ENCODE measurements around the gene CA7.
A peak's percentile ranks its signal among the peaks of the same experiment; 100 is the strongest.

Gene CA7

DNA sequence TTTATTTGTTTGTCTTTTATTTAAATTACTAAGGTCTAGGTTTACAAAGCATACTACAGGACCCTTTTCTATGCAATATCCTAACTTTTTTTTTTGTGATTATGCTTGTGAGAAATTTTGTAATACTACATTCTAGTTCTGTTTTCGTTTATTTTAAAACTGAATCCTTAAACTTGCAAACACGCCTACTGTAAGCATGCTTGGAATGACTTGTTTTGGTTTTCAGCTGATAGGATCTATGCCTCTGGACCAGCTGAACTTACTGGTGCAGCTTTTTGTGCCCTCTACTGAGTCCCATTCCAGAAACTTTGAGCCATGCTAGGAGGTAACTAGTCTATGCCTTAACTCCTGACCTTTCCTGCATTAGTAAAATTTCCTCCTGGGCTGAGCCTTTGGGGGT, 42.1 kb downstream of the CA7 start:
- TF ChIP-seq BCL11B (tag by site-specific recombination; IDR thresholded peaks at IDR 0.05; ENCODE audit: low read depth): no peak
- Histone ChIP-seq H3K9me3 (ENCODE audit: control insufficient read depth, insufficient read depth, low read depth, low read length) (no peaks in the 10 kb centered on the region), H3K36me3 (ENCODE audit: control insufficient read depth in 2 of 2, insufficient read depth in 1 of 2, low read length in 2 of 2) (peaks cover 12 to 36% of the 10 kb centered on the region in 2 experiments; a peak in 2 of 3 replicates), H3K27ac (ENCODE audit: extremely low read depth, low read depth, low read length) (no peak overlapping the region), H3K4me1 (ENCODE audit: control insufficient read depth, insufficient read depth, low read length) (peaks cover 8% of the 10 kb centered on the region), H3K4me3 (ENCODE audit: low read depth, low read length) (no peak overlapping the region)
- CTCF ChIA-PET: interaction anchor here (0.7 to 1.6 kb wide), 2 partner anchors 9 to 147 kb away, joined by 3 to 14 read pairs; no protein-coding TSS in a partner anchor
- POLR2A ChIA-PET: no interaction called here

DNA sequence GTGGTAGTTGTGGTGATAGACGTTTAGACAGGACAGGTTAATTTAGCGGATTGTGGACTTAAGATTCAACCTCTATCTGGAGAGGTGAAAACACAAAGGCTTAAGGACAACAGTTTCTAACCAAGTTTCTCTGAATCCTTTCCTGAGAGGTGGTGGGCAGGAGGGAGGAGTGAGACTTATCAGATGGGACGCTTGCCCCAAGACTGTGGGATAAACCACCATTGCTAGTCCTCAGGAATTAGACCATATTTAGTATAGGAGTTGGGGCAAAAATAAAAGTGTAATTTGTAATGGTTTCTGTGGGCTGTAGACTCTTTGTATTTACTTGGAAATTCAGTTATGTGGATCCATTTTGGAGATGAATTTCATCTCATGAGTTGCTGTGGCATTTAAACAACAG, 42.7 kb downstream of the CA7 start:
- Histone ChIP-seq H3K4me3 (ENCODE audit: low read depth, low read length) (no peak overlapping the region), H3K36me3 (ENCODE audit: control insufficient read depth in 2 of 2, insufficient read depth in 1 of 2, low read length in 2 of 2) (peaks cover 12 to 39% of the 10 kb centered on the region in 2 experiments; a peak in 2 of 3 replicates), H3K27ac (ENCODE audit: extremely low read depth, low read depth, low read length) (no peak overlapping the region), H3K9me3 (ENCODE audit: control insufficient read depth, insufficient read depth, low read depth, low read length) (no peaks in the 10 kb centered on the region), H3K4me1 (ENCODE audit: control insufficient read depth, insufficient read depth, low read length) (peaks cover 8% of the 10 kb centered on the region)
- CTCF ChIA-PET: interaction anchor here (1.0 to 1.6 kb wide), 3 partner anchors 8 to 42 kb away, joined by 3 to 14 read pairs (median 6); no protein-coding TSS in a partner anchor
- POLR2A ChIA-PET: no interaction called here
- TF ChIP-seq BCL11A (tag by site-specific recombination; IDR thresholded peaks at IDR 0.05; ENCODE audit: low read depth): no peak
- no peak for TF ChIP-seq ZNF350 (tag by site-specific recombination; IDR thresholded peaks at IDR 0.05)
- TF ChIP-seq EGR2 (tag by site-specific recombination; IDR thresholded peaks at IDR 0.05; ENCODE audit: low read depth): 0 out of 2 replicates have a peak, but pooled peaks have one; percentile 12
- no peak for TF ChIP-seq ZNF510 (tag by site-specific recombination; IDR thresholded peaks at IDR 0.05; ENCODE audit: insufficient replicate concordance)
- no peak for TF ChIP-seq ZNF623 (tag by site-specific recombination; IDR thresholded peaks at IDR 0.05)

DNA sequence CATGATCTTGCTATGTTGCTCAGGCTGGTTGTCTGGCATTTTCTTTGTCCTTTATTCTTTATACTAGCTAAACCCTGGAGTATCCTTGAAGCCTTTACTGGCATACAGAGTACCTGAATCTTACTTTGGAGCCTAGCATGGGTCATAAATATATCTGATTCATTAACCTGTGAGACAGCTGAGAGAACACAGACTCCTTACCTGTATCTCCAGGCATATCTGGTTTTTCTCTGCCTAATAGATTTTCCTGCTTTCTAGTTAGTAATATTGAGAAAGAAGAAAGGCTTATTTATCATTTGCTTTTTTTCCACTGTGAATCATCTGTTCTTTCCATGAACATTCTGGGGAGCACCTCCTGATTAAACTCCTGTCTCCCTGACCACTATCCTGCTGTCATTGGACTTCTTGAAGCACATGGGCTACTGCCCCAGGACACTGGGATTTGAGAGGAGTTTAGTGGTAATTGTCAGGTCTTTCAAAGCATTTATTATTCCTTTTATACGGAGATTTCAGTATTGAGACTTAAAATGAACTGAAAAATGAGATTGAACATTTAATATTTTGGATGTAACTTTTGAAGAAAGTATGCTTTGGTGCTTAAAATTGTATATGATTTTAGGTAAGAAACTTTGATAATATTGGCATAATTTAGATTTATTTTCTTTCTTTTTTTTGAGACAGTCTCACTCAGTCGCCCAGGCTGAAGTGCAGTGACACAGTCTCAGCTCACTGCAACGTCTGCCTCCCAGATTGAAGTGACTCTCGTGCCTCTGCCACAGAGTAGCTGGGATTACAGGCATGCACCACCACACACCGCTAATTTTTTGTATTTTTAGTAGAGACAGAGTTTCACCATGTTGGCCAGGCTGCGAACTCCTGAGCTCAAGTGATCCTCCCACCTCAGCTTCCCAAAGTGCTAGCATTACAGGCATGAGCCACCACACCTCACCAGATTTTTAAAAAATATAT, 44.7 kb downstream of the CA7 start:
- ChIA-PET POLR2A (interaction anchor here (0.6 to 0.7 kb wide), 2 partner anchors 9 to 20 kb away, joined by 3 read pairs; partner anchors contain the start of gene PDP2), CTCF (interaction anchor here (0.6 to 1.5 kb wide), 4 partner anchors 16 to 52 kb away, joined by 3 to 4 read pairs (median 4); partner anchors contain the start of gene CDH16)
- Histone ChIP-seq H3K4me3 (ENCODE audit: low read depth, low read length) (no peak overlapping the region), H3K4me1 (ENCODE audit: control insufficient read depth, insufficient read depth, low read length) (peaks cover 8% of the 10 kb centered on the region), H3K9me3 (ENCODE audit: control insufficient read depth, insufficient read depth, low read depth, low read length) (no peaks in the 10 kb centered on the region), H3K27ac (ENCODE audit: extremely low read depth, low read depth, low read length) (no peak overlapping the region), H3K36me3 (ENCODE audit: control insufficient read depth in 2 of 2, insufficient read depth in 1 of 2, low read length in 2 of 2) (peaks cover 9 to 39% of the 10 kb centered on the region in 2 experiments; a peak in 2 of 3 replicates)
- TF ChIP-seq ZNF266 (tag by site-specific recombination; IDR thresholded peaks at IDR 0.05; ENCODE audit: low read depth) (no peak), OSR2 (tag by site-specific recombination; IDR thresholded peaks at IDR 0.05) (no peak), ZNF354C (tag by site-specific recombination; IDR thresholded peaks at IDR 0.05; ENCODE audit: borderline replicate concordance, low read depth) (no peak)
- TF ChIP-seq, protein P1, sequence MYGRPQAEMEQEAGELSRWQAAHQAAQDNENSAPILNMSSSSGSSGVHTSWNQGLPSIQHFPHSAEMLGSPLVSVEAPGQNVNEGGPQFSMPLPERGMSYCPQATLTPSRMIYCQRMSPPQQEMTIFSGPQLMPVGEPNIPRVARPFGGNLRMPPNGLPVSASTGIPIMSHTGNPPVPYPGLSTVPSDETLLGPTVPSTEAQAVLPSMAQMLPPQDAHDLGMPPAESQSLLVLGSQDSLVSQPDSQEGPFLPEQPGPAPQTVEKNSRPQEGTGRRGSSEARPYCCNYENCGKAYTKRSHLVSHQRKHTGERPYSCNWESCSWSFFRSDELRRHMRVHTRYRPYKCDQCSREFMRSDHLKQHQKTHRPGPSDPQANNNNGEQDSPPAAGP (tag by site-specific recombination; IDR thresholded peaks at IDR 0.05): no peak

DNA sequence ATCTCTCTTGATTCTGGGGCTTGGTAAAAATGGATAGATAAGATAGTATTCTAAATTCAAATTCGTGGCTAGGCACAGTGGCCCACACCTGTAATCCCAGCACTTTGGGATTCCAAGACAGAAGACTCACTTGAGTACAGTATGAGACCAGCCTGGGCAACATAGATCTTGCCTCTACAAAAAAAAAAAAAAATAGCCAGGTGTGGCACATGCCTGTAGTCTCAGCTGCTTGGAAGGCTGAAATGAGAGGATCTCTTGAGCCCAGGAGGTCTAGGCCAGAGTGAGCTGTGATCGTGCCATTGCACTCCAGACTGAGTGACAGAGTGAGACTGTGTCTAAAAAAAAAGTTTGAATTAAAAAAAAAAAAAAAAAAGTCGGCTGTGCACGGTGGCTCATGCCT, 45.4 kb downstream of the CA7 start:
- Histone ChIP-seq H3K27ac (ENCODE audit: extremely low read depth, low read depth, low read length) (no peak overlapping the region), H3K36me3 (ENCODE audit: control insufficient read depth in 2 of 2, insufficient read depth in 1 of 2, low read length in 2 of 2) (peaks cover 9 to 33% of the 10 kb centered on the region in 2 experiments; a peak in 2 of 3 replicates), H3K4me1 (ENCODE audit: control insufficient read depth, insufficient read depth, low read length) (peaks cover 8% of the 10 kb centered on the region), H3K4me3 (ENCODE audit: low read depth, low read length) (no peak overlapping the region), H3K9me3 (ENCODE audit: control insufficient read depth, insufficient read depth, low read depth, low read length) (no peaks in the 10 kb centered on the region)
- POLR2A ChIA-PET: interaction anchor here (0.6 to 0.7 kb wide), 2 partner anchors 9 to 21 kb away, joined by 3 read pairs; partner anchors contain the start of gene PDP2
- TF ChIP-seq, protein P2, sequence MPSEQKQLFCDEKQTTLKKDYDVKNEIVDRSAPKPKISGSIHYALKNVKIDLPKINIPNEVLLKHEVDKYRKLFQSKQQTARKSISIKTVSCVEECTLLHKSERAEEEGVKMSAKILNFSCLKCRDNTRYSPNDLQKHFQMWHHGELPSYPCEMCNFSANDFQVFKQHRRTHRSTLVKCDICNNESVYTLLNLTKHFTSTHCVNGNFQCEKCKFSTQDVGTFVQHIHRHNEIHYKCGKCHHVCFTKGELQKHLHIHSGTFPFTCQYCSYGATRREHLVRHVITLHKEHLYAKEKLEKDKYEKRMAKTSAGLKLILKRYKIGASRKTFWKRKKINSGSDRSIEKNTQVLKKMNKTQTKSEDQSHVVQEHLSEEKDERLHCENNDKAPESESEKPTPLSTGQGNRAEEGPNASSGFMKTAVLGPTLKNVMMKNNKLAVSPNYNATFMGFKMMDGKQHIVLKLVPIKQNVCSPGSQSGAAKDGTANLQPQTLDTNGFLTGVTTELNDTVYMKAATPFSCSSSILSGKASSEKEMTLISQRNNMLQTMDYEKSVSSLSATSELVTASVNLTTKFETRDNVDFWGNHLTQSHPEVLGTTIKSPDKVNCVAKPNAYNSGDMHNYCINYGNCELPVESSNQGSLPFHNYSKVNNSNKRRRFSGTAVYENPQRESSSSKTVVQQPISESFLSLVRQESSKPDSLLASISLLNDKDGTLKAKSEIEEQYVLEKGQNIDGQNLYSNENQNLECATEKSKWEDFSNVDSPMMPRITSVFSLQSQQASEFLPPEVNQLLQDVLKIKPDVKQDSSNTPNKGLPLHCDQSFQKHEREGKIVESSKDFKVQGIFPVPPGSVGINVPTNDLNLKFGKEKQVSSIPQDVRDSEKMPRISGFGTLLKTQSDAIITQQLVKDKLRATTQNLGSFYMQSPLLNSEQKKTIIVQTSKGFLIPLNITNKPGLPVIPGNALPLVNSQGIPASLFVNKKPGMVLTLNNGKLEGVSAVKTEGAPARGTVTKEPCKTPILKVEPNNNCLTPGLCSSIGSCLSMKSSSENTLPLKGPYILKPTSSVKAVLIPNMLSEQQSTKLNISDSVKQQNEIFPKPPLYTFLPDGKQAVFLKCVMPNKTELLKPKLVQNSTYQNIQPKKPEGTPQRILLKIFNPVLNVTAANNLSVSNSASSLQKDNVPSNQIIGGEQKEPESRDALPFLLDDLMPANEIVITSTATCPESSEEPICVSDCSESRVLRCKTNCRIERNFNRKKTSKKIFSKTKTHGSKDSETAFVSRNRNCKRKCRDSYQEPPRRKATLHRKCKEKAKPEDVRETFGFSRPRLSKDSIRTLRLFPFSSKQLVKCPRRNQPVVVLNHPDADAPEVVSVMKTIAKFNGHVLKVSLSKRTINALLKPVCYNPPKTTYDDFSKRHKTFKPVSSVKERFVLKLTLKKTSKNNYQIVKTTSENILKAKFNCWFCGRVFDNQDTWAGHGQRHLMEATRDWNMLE (tag by site-specific recombination; conservative IDR thresholded peaks at IDR 0.05; ENCODE audit: low read depth): no peak
- TF ChIP-seq, protein P3, sequence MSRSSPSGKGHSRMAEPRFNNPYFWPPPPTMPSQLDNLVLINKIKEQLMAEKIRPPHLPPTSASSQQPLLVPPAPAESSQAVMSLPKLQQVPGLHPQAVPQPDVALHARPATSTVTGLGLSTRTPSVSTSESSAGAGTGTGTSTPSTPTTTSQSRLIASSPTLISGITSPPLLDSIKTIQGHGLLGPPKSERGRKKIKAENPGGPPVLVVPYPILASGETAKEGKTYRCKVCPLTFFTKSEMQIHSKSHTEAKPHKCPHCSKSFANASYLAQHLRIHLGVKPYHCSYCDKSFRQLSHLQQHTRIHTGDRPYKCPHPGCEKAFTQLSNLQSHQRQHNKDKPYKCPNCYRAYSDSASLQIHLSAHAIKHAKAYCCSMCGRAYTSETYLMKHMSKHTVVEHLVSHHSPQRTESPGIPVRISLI (tag by site-specific recombination; IDR thresholded peaks at IDR 0.05): peak; percentile 88
- no peak for TF ChIP-seq YY1 (tag by site-specific recombination; IDR thresholded peaks at IDR 0.05)
- CTCF ChIA-PET: interaction anchor here (0.6 to 1.7 kb wide), 7 partner anchors 9 to 266 kb away, joined by 3 to 14 read pairs (median 4); partner anchors contain the start of genes CDH16, CES3 and PDP2

Measured in HEK293 (cell line).